Lower lobe of right lung (tissue), 2 donors: ENCODE measurements around the gene PIAS1. TPM values are rescaled to one million over a fixed set of nuclear protein-coding genes. Genes with fewer than 3 reads are reported as not detected.
"Not testable (repeated sequence)": the region's sequence is repeated elsewhere in the genome, so short reads cannot be mapped to it uniquely, and the experiment has no call there.

Source experiments
- ATAC-seq, 2 donors: fragments of 200-7000 bp; cut with Tn5 transposase; one replicate each; pipeline ENCODE4 v1.9.1; 2020 to 2022; ENCODE audit warnings: mild to moderate bottlenecking in 2 of 2, moderate library complexity in 2 of 2
- DNase-seq: peaks from one replicate; pipeline ENCODE4 v3.0.0-alpha.2; 2020
- H3K27ac ChIP-seq: fragments of 200-600 bp; one replicate; pipeline ENCODE4 v1.8.0; 2022
- H3K27me3 ChIP-seq: fragments of 200-600 bp; one replicate; pipeline ENCODE4 v1.8.0; 2022; ENCODE audit warnings: low read depth
- H3K36me3 ChIP-seq: fragments of 200-600 bp; one replicate; pipeline ENCODE4 v1.8.0; 2022; ENCODE audit warnings: mild to moderate bottlenecking
- H3K4me1 ChIP-seq: fragments of 200-600 bp; one replicate; pipeline ENCODE4 v1.8.0; 2022
- H3K4me3 ChIP-seq: fragments of 200-600 bp; one replicate; pipeline ENCODE4 v1.8.0; 2022; ENCODE audit warnings: mild to moderate bottlenecking
- H3K9me3 ChIP-seq: fragments of 200-600 bp; one replicate; pipeline ENCODE4 v1.8.0; 2022
- CTCF ChIP-seq: fragments of 200-600 bp; IDR thresholded peaks from one replicate; pipeline ENCODE4 v1.8.0; 2022; ENCODE audit warnings: antibody characterized with exemption, mild to moderate bottlenecking
- intact Hi-C: fragments of 100-400 bp; cut with DNase I; formaldehyde crosslinking; loops from one replicate; pipeline ENCODE4 v1.11.0; 2022
- total RNA-seq: library from RNA; stranded (reverse); fragmentation: NEBNext Ultra II Directional; extraction: Animal tissue kit (Norgen Biotek cat#: 25700); gene quantifications from one replicate; pipeline ENCODE4 v1.2.1, GENCODE V29; 2021
- donor health status: DM: no; HTN: yes; CAD: no; lungs with severe emphysema.

The PIAS1 gene
- total RNA-seq, 1 donor from 2014 or later: 73.1 TPM

GRCh38 chr15:68231102-68231818 lies 177.1 kb downstream of the PIAS1 start:
- ATAC-seq (no peak), DNase-seq (no peak)
- no peak for TF ChIP-seq CTCF
- Histone ChIP-seq H3K36me3 (no peaks in the 10 kb centered on the region), H3K9me3 (no peaks in the 10 kb centered on the region), H3K4me3 (no peak overlapping the region), H3K4me1 (peaks cover 19% of the 10 kb centered on the region), H3K27me3 (no peaks in the 10 kb centered on the region), H3K27ac (no peak overlapping the region)
- intact Hi-C loops: no loop called here

GRCh38 chr15:68232449-68232848 lies 178.3 kb downstream of the PIAS1 start:
- Histone ChIP-seq H3K36me3 (no peaks in the 10 kb centered on the region), H3K27ac (no peak overlapping the region), H3K4me1 (peaks cover 18% of the 10 kb centered on the region), H3K9me3 (no peaks in the 10 kb centered on the region), H3K4me3 (no peak overlapping the region), H3K27me3 (no peaks in the 10 kb centered on the region)
- DNase-seq: no peak
- TF ChIP-seq CTCF: no peak
- intact Hi-C loops: no loop called here
- ATAC-seq: no peak

GRCh38 chr15:68232937-68233336 lies 178.8 kb downstream of the PIAS1 start:
- intact Hi-C loops: no loop called here
- H3K4me3 ChIP-seq: no peak overlapping the region
- ATAC-seq (no peak), DNase-seq (no peak)
- H3K27me3 ChIP-seq: no peaks in the 10 kb centered on the region
- peaks cover 14% of the 10 kb centered on the region for H3K4me1 ChIP-seq
- no peak overlapping the region for H3K27ac ChIP-seq
- no peaks in the 10 kb centered on the region for H3K36me3 ChIP-seq
- H3K9me3 ChIP-seq: no peaks in the 10 kb centered on the region
- no peak for TF ChIP-seq CTCF

GRCh38 chr15:68234060-68234459 lies 179.9 kb downstream of the PIAS1 start:
- peaks cover 4% of the 10 kb centered on the region for H3K4me1 ChIP-seq
- DNase-seq (no peak), ATAC-seq (no peak)
- TF ChIP-seq CTCF: no peak
- intact Hi-C loops: no loop called here
- no peaks in the 10 kb centered on the region for H3K27me3 ChIP-seq
- H3K9me3 ChIP-seq: no peaks in the 10 kb centered on the region
- H3K27ac ChIP-seq: no peak overlapping the region
- H3K4me3 ChIP-seq: no peak overlapping the region
- no peaks in the 10 kb centered on the region for H3K36me3 ChIP-seq

GRCh38 chr15:68234520-68234919 lies 180.4 kb downstream of the PIAS1 start:
- H3K27me3 ChIP-seq, H3K4me1 ChIP-seq, H3K4me3 ChIP-seq, DNase-seq, intact Hi-C loops, ATAC-seq, H3K9me3 ChIP-seq, H3K36me3 ChIP-seq, H3K27ac ChIP-seq: not testable (repeated sequence)

GRCh38 chr15:68235022-68235421 lies 180.9 kb downstream of the PIAS1 start:
- Histone ChIP-seq H3K27me3 (no peaks in the 10 kb centered on the region), H3K4me3 (no peak overlapping the region), H3K4me1 (peaks cover 4% of the 10 kb centered on the region), H3K9me3 (no peaks in the 10 kb centered on the region), H3K36me3 (no peaks in the 10 kb centered on the region), H3K27ac (no peak overlapping the region)
- intact Hi-C loops: no loop called here
- ATAC-seq (no peak), DNase-seq (no peak)
- no peak for TF ChIP-seq CTCF
